RWPE2 (cell line): ENCODE results near the gene UGT2A1.

Experiments used
- ATAC-seq: fragments of 200-7000 bp; cut with Tn5 transposase; 3 replicates; pipeline ENCODE4 v1.9.1; 2021; ENCODE audit warnings: low read depth
- DNase-seq: peaks from one replicate; pipeline ENCODE4 v3.0.0-alpha.2; 2020; ENCODE audit warnings: low spot score
- H3K27ac ChIP-seq: fragments of 450-650 bp; 2 replicates; pipeline ENCODE4 v1.5.1; 2017; ENCODE audit warnings: mild to moderate bottlenecking; ENCODE audit not compliant: poor library complexity, severe bottlenecking
- H3K27me3 ChIP-seq: fragments of 250-450 bp; sonication (Bioruptor Pico); 2 replicates; pipeline ENCODE4 v1.5.1; 2021; ENCODE audit warnings: mild to moderate bottlenecking, moderate library complexity; ENCODE audit not compliant: insufficient read depth, poor library complexity, severe bottlenecking
- H3K36me3 ChIP-seq: fragments of 250-450 bp; sonication (Bioruptor Pico); 2 replicates; pipeline ENCODE4 v1.5.1; 2020; ENCODE audit warnings: low read depth, mild to moderate bottlenecking, moderate library complexity
- H3K4me1 ChIP-seq: fragments of 250-450 bp; sonication (Bioruptor Pico); 2 replicates; pipeline ENCODE4 v1.5.1; 2021; ENCODE audit warnings: mild to moderate bottlenecking, moderate library complexity; ENCODE audit not compliant: insufficient read depth, poor library complexity, severe bottlenecking
- H3K4me3 ChIP-seq: fragments of 250-450 bp; sonication (Bioruptor Pico); 2 replicates; pipeline ENCODE4 v1.5.1; 2021; ENCODE audit warnings: mild to moderate bottlenecking, moderate library complexity; ENCODE audit not compliant: severe bottlenecking
- H3K9me3 ChIP-seq: fragments of 250-450 bp; sonication (Bioruptor Pico); 2 replicates; pipeline ENCODE4 v1.5.1; 2021; ENCODE audit warnings: mild to moderate bottlenecking, moderate library complexity; ENCODE audit not compliant: severe bottlenecking
- TF ChIP-seq, protein P1 (sequence below): fragments of 450-650 bp; IDR thresholded peaks from one replicate; pipeline ENCODE4 v1.5.1; 2017; ENCODE audit warnings: mild to moderate bottlenecking, moderate library complexity; ENCODE audit not compliant: poor library complexity, severe bottlenecking

Gene UGT2A1

DNA sequence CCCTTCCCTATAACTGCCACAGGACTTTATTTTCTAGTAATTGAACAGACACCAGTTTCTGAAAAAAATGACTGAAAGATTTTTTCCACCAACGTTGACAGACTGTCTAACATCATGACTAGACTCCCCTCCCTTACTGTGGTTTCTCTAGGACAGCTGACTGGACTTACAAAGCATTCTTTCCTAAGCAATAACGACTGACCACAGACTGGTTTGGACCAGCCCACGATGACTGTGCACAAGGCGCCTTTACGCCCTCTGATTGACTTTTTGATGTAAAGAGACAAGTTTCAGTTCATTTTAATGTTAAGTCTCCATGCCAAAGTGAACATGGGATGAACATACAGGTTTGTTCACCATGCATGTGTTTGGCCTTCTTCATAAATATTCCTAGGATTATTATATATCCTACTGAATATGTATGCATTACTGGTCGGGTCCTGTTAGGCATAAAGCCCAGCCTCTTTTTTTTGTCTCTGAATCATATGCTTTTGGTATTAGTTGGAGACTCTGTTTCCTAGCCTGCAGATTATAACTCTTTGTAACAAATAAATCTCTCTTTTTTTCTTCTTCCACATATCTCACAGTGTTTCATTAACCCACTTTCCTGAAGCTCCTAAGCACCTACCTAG is 106.8 kb downstream of the UGT2A1 start:
- Histone ChIP-seq H3K27me3 (no peaks in the 10 kb centered on the region), H3K4me1 (no peaks in the 10 kb centered on the region), H3K9me3 (no peaks in the 10 kb centered on the region), H3K36me3 (no peaks in the 10 kb centered on the region), H3K27ac (no peak overlapping the region), H3K4me3 (no peak overlapping the region)
- no peak for ATAC-seq
- DNase-seq = no peak
- TF ChIP-seq, protein P1, sequence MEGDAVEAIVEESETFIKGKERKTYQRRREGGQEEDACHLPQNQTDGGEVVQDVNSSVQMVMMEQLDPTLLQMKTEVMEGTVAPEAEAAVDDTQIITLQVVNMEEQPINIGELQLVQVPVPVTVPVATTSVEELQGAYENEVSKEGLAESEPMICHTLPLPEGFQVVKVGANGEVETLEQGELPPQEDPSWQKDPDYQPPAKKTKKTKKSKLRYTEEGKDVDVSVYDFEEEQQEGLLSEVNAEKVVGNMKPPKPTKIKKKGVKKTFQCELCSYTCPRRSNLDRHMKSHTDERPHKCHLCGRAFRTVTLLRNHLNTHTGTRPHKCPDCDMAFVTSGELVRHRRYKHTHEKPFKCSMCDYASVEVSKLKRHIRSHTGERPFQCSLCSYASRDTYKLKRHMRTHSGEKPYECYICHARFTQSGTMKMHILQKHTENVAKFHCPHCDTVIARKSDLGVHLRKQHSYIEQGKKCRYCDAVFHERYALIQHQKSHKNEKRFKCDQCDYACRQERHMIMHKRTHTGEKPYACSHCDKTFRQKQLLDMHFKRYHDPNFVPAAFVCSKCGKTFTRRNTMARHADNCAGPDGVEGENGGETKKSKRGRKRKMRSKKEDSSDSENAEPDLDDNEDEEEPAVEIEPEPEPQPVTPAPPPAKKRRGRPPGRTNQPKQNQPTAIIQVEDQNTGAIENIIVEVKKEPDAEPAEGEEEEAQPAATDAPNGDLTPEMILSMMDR = no peak
